ENCODE results near the gene TDRD3. TPM values are rescaled to one million over a fixed set of nuclear protein-coding genes. Genes with fewer than 3 reads are reported as not detected.
"Not testable (repeated sequence)": the region's sequence is repeated elsewhere in the genome, so short reads cannot be mapped to it uniquely, and the experiment has no call there.

The TDRD3 gene
- 10 to 100 TPM; 17.5 to 19.8 TPM for total RNA-seq

GRCh38 chr13:60396783-60397703 lies at the start of gene TDRD3:
Gene TDRD3, plus strand, starts transcription at chr13:60397220. Its CDS starts 145 bp downstream, at chr13:60397365.
- POLR2A ChIA-PET: interaction anchor here (1.0 to 1.4 kb wide), 3 partner anchors 22 to 34 kb away, joined by 3 to 4 read pairs (median 3); no protein-coding TSS in a partner anchor
- CTCF ChIA-PET: interaction anchor here (0.7 to 1.0 kb wide), 2 partner anchors 24 to 28 kb away, joined by 3 read pairs; no protein-coding TSS in a partner anchor

- ChIA-PET POLR2A (no interaction called here), CTCF (no interaction called here)
These were observed 49.3 kb upstream of the TDRD3 start for GRCh38 chr13:60347690-60348089.

GRCh38 chr13:60348097-60348496 lies 48.9 kb upstream of the TDRD3 start:
- ChIA-PET CTCF (no interaction called here), POLR2A (no interaction called here)

GRCh38 chr13:60351326-60351725 lies 45.7 kb upstream of the TDRD3 start:
- POLR2A ChIA-PET: no interaction called here
- CTCF ChIA-PET: no interaction called here

- CTCF ChIA-PET: no interaction called here
- POLR2A ChIA-PET: no interaction called here
These were observed 45.0 kb upstream of the TDRD3 start for GRCh38 chr13:60351855-60352615.

GRCh38 chr13:60352644-60353043 lies 44.4 kb upstream of the TDRD3 start:
- ChIA-PET POLR2A (no interaction called here), CTCF (no interaction called here)

GRCh38 chr13:60355056-60355455 lies 42.0 kb upstream of the TDRD3 start:
- ChIA-PET CTCF (no interaction called here), POLR2A (no interaction called here)

- CTCF ChIA-PET: no interaction called here
- POLR2A ChIA-PET: no interaction called here
These were observed 40.0 kb upstream of the TDRD3 start for GRCh38 chr13:60356970-60357369.

- ChIA-PET CTCF (no interaction called here), POLR2A (no interaction called here)
These were observed 38.6 kb upstream of the TDRD3 start for GRCh38 chr13:60358453-60358852.

- ChIA-PET CTCF (no interaction called here), POLR2A (no interaction called here)
These were observed 33.7 kb upstream of the TDRD3 start for GRCh38 chr13:60363288-60363687.

- ChIA-PET CTCF (interaction anchor here (0.6 kb wide), 1 partner anchor 28 kb away, joined by 3 read pairs; the partner anchor contains the start of gene TDRD3), POLR2A (no interaction called here)
These were observed 27.8 kb upstream of the TDRD3 start for GRCh38 chr13:60369242-60369641.

- POLR2A ChIA-PET: no interaction called here
- CTCF ChIA-PET: no interaction called here
These were observed 26.7 kb upstream of the TDRD3 start for GRCh38 chr13:60370343-60370742.

GRCh38 chr13:60372141-60372540 lies 24.9 kb upstream of the TDRD3 start:
- CTCF ChIA-PET: no interaction called here
- POLR2A ChIA-PET: no interaction called here

GRCh38 chr13:60379282-60379681 lies 17.7 kb upstream of the TDRD3 start:
- CTCF ChIA-PET, POLR2A ChIA-PET: not testable (repeated sequence)

GRCh38 chr13:60379837-60380565 lies 17.0 kb upstream of the TDRD3 start:
- ChIA-PET POLR2A (no interaction called here), CTCF (no interaction called here)

GRCh38 chr13:60384911-60385310 lies 12.1 kb upstream of the TDRD3 start:
- POLR2A ChIA-PET: no interaction called here
- CTCF ChIA-PET: no interaction called here

GRCh38 chr13:60386250-60386649 lies 10.8 kb upstream of the TDRD3 start:
- POLR2A ChIA-PET: no interaction called here
- CTCF ChIA-PET: no interaction called here

- CTCF ChIA-PET: no interaction called here
- POLR2A ChIA-PET: no interaction called here
These were observed 4.9 kb upstream of the TDRD3 start for GRCh38 chr13:60392131-60392530.

GRCh38 chr13:60395971-60396782 lies 843 bp upstream of the TDRD3 start:
- ChIA-PET POLR2A (interaction anchor here (1.0 to 1.2 kb wide), 2 partner anchors 32 to 35 kb away, joined by 3 to 4 read pairs; no protein-coding TSS in a partner anchor), CTCF (interaction anchor here (0.7 to 1.0 kb wide), 2 partner anchors 24 to 27 kb away, joined by 3 read pairs; no protein-coding TSS in a partner anchor)

Measured in activated CD8-positive, alpha-beta memory T cell treated with anti-CD3 and anti-CD28 coated beads for 36 hours (primary cell).